Measurements from ENCODE around the gene RHOF.

The RHOF gene

GRCh38 chr12:121808623-121809022, 15.1 kb upstream of the RHOF start:
- Histone ChIP-seq H3K36me3 (ENCODE audit: insufficient read depth, low read depth, low read length) (peaks cover 41% of the 10 kb centered on the region), H3K4me1 (ENCODE audit: insufficient read depth, low read length) (peaks cover 19% of the 10 kb centered on the region), H3K9ac (ENCODE audit: low read depth, low read length) (no peak overlapping the region), H3K27ac (ENCODE audit: low read length) (no peak overlapping the region), H3K27me3 (ENCODE audit: insufficient read depth, low read length) (no peaks in the 10 kb centered on the region), H3K4me3 (ENCODE audit: low read length) (no peak overlapping the region), H3K9me3 (ENCODE audit: insufficient read depth, low read depth, low read length) (no peaks in the 10 kb centered on the region)

GRCh38 chr12:121807642-121808347, 14.3 kb upstream of the RHOF start:
- H3K27ac ChIP-seq (ENCODE audit: low read length) = no peak overlapping the region
- H3K4me1 ChIP-seq (ENCODE audit: insufficient read depth, low read length) = peaks cover 19% of the 10 kb centered on the region
- no peak overlapping the region for H3K9ac ChIP-seq (ENCODE audit: low read depth, low read length)

GRCh38 chr12:121806546-121807423, 13.3 kb upstream of the RHOF start:
- no peak overlapping the region for H3K9ac ChIP-seq (ENCODE audit: low read depth, low read length)
- no peak overlapping the region for H3K27ac ChIP-seq (ENCODE audit: low read length)
- peak overlapping the region; percentile 54 for H3K4me3 ChIP-seq (ENCODE audit: low read length)
- no peaks in the 10 kb centered on the region for H3K9me3 ChIP-seq (ENCODE audit: insufficient read depth, low read depth, low read length)
- peaks cover 32% of the 10 kb centered on the region for H3K36me3 ChIP-seq (ENCODE audit: insufficient read depth, low read depth, low read length)
- H3K4me1 ChIP-seq (ENCODE audit: insufficient read depth, low read length) = peaks cover 19% of the 10 kb centered on the region
- H3K27me3 ChIP-seq (ENCODE audit: insufficient read depth, low read length) = no peaks in the 10 kb centered on the region

More at GRCh38 chr12:121807642-121808347, 14.3 kb upstream of the RHOF start:
- H3K36me3 ChIP-seq (ENCODE audit: insufficient read depth, low read depth, low read length) = peaks cover 33% of the 10 kb centered on the region
- no peak overlapping the region for H3K4me3 ChIP-seq (ENCODE audit: low read length)
- no peaks in the 10 kb centered on the region for H3K9me3 ChIP-seq (ENCODE audit: insufficient read depth, low read depth, low read length)
- H3K27me3 ChIP-seq (ENCODE audit: insufficient read depth, low read length) = no peaks in the 10 kb centered on the region

GRCh38 chr12:121806009-121806545, 12.6 kb upstream of the RHOF start:
- H3K4me3 ChIP-seq (ENCODE audit: low read length) = peak overlapping the region; percentile 54
- no peak overlapping the region for H3K27ac ChIP-seq (ENCODE audit: low read length)
- H3K36me3 ChIP-seq (ENCODE audit: insufficient read depth, low read depth, low read length) = peaks cover 32% of the 10 kb centered on the region
- no peaks in the 10 kb centered on the region for H3K27me3 ChIP-seq (ENCODE audit: insufficient read depth, low read length)
- H3K4me1 ChIP-seq (ENCODE audit: insufficient read depth, low read length) = peaks cover 13% of the 10 kb centered on the region
- no peak overlapping the region for H3K9ac ChIP-seq (ENCODE audit: low read depth, low read length)
- H3K9me3 ChIP-seq (ENCODE audit: insufficient read depth, low read depth, low read length) = no peaks in the 10 kb centered on the region

DNA sequence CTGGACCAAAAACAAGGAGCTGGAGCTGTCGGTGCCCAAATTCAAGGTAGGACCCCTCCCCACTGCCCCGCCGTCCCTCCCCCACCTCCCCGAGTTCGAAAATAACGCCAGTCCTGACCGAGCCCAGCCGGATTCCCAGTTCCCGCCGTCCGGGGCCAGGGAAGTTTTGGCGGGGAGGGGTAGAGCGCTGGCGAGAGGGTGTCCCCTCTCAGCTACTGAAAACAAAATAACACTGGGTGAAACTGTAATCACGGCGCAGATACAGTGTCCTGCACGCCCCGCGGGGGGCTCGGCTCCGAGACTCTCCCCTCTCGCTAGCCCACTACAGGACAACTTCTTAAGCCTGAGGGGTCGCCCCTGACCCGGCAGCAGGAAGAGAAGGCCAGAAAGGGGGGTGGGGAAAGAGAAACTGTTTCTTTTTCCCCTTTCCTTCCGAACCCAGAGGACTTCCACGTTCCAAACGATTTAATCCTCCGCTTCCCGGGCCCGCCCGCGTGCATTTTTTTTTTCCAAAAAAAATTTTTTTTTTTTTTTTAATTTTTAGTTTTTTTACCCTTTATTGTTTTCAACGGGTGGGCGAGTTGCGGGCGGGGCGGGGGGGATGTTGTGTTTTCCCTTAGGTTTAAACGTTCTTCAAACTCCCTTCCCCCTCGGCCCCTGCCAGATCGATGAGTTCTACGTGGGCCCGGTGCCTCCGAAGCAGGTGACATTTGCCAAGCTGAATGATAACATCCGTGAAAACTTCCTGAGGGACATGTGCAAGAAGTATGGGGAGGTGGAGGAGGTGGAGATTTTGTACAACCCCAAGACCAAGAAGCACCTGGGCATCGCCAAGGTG, 11.9 kb upstream of the RHOF start:
- H3K27me3 ChIP-seq (ENCODE audit: insufficient read depth, low read length) = no peaks in the 10 kb centered on the region
- peaks cover 25% of the 10 kb centered on the region for H3K36me3 ChIP-seq (ENCODE audit: insufficient read depth, low read depth, low read length)
- no peak overlapping the region for H3K27ac ChIP-seq (ENCODE audit: low read length)
- no peaks in the 10 kb centered on the region for H3K9me3 ChIP-seq (ENCODE audit: insufficient read depth, low read depth, low read length)
- peak overlapping the region; percentile 74 for H3K4me3 ChIP-seq (ENCODE audit: low read length)
- peaks cover 9% of the 10 kb centered on the region; the same call in 1 of the 2 replicates for H3K4me1 ChIP-seq (ENCODE audit: insufficient read depth, low read length)
- peak overlapping the region; percentile 71; the same call in 1 of the 2 replicates for H3K9ac ChIP-seq (ENCODE audit: low read depth, low read length)

GRCh38 chr12:121804417-121805111, 11.1 kb upstream of the RHOF start:
- H3K9me3 ChIP-seq (ENCODE audit: insufficient read depth, low read depth, low read length) = no peaks in the 10 kb centered on the region
- peak overlapping the region; percentile 74 for H3K4me3 ChIP-seq (ENCODE audit: low read length)
- H3K36me3 ChIP-seq (ENCODE audit: insufficient read depth, low read depth, low read length) = peaks cover 17% of the 10 kb centered on the region
- peak overlapping the region; percentile 71; the same call in 1 of the 2 replicates for H3K9ac ChIP-seq (ENCODE audit: low read depth, low read length)
- H3K27ac ChIP-seq (ENCODE audit: low read length) = no peak overlapping the region
- no peaks in the 10 kb centered on the region for H3K27me3 ChIP-seq (ENCODE audit: insufficient read depth, low read length)
- H3K4me1 ChIP-seq (ENCODE audit: insufficient read depth, low read length) = peaks cover 9% of the 10 kb centered on the region; the same call in 1 of the 2 replicates

- peak within 1 kb of the TSS; percentile 99 for H3K27ac ChIP-seq (ENCODE audit: low read length)
Observed at GRCh38 chr12:121803861-121804416, 10.5 kb upstream of the RHOF start, which contains the start of gene SETD1B. Gene SETD1B (plus strand): TSS chr12:121804009. CDS start chr12:121804738, 729 bp downstream.

GRCh38 chr12:121802843-121803698, 9.6 kb upstream of the RHOF start:
- peak overlapping the region; percentile 97 for H3K9ac ChIP-seq (ENCODE audit: low read depth, low read length)
- H3K9me3 ChIP-seq (ENCODE audit: insufficient read depth, low read depth, low read length) = no peaks in the 10 kb centered on the region
- H3K36me3 ChIP-seq (ENCODE audit: insufficient read depth, low read depth, low read length) = peaks cover 13% of the 10 kb centered on the region
- H3K27ac ChIP-seq (ENCODE audit: low read length) = peak overlapping the region; percentile 99
- H3K4me1 ChIP-seq (ENCODE audit: insufficient read depth, low read length) = peaks cover 21% of the 10 kb centered on the region
- peak overlapping the region; percentile 79 for H3K4me3 ChIP-seq (ENCODE audit: low read length)
- no peaks in the 10 kb centered on the region for H3K27me3 ChIP-seq (ENCODE audit: insufficient read depth, low read length)

More at GRCh38 chr12:121803861-121804416, 10.5 kb upstream of the RHOF start, which contains the start of gene SETD1B:
- H3K9ac ChIP-seq (ENCODE audit: low read depth, low read length) = peak within 1 kb of the TSS; percentile 97
- peaks cover 13% of the 10 kb centered on the region for H3K4me1 ChIP-seq (ENCODE audit: insufficient read depth, low read length)
- H3K36me3 ChIP-seq (ENCODE audit: insufficient read depth, low read depth, low read length) = peaks cover 14% of the 10 kb centered on the region
- H3K4me3 ChIP-seq (ENCODE audit: low read length) = peak within 1 kb of the TSS; percentile 79
- H3K9me3 ChIP-seq (ENCODE audit: insufficient read depth, low read depth, low read length) = no peaks in the 10 kb centered on the region
- H3K27me3 ChIP-seq (ENCODE audit: insufficient read depth, low read length) = no peaks in the 10 kb centered on the region

- Histone ChIP-seq H3K27me3 (ENCODE audit: insufficient read depth, low read length) (no peaks in the 10 kb centered on the region), H3K4me3 (ENCODE audit: low read length) (peak overlapping the region; percentile 79), H3K9me3 (ENCODE audit: insufficient read depth, low read depth, low read length) (no peaks in the 10 kb centered on the region), H3K9ac (ENCODE audit: low read depth, low read length) (peak overlapping the region; percentile 97), H3K36me3 (ENCODE audit: insufficient read depth, low read depth, low read length) (peaks cover 17% of the 10 kb centered on the region), H3K4me1 (ENCODE audit: insufficient read depth, low read length) (peaks cover 27% of the 10 kb centered on the region), H3K27ac (ENCODE audit: low read length) (peak overlapping the region; percentile 99)
Observed at GRCh38 chr12:121802485-121802842, 9.0 kb upstream of the RHOF start.
